MM.1S (cell line): ENCODE data around the gene IFT20.

Source experiments
- EZH2 ChIP-seq: fragments of 300-600 bp; sonication (generic); optimal IDR thresholded peaks from 2 replicates; pipeline ENCODE3; 2017; ENCODE audit warnings: low read depth, mild to moderate bottlenecking, antibody characterized with exemption, low read length, mixed read lengths
- EZH2phosphoT487 ChIP-seq: fragments of 300-600 bp; sonication (generic); IDR thresholded peaks from 2 replicates; pipeline ENCODE4 v1.6.1; 2018; ENCODE audit warnings: antibody characterized with exemption, low read length
- TF ChIP-seq, protein P1 (sequence below): fragments of 300-600 bp; sonication (generic); IDR thresholded peaks from 2 replicates; pipeline ENCODE4 v1.5.1; 2016; ENCODE audit warnings: antibody characterized with exemption, low read length, mixed read lengths

DNA sequence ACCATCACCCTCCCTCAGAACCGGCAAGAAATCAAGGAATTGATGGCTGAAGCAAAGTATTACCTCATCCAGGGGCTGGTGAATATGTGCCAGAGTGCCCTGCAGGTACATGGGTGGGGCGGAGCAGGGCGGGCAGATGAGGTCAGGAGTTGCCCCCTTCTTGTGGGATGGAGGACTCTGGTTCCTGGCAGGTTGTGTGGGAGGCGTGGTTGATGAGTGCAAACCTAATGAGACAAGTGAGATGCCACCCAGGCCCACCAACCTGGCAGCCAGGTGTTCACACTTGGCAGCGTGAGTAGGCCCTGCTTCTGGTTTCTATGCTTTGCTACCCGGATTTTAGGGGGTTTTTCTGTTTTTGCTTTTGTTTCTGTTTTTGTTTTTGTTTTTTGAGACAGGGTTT, 5.1 kb upstream of the IFT20 start:
- TF ChIP-seq, protein P1, sequence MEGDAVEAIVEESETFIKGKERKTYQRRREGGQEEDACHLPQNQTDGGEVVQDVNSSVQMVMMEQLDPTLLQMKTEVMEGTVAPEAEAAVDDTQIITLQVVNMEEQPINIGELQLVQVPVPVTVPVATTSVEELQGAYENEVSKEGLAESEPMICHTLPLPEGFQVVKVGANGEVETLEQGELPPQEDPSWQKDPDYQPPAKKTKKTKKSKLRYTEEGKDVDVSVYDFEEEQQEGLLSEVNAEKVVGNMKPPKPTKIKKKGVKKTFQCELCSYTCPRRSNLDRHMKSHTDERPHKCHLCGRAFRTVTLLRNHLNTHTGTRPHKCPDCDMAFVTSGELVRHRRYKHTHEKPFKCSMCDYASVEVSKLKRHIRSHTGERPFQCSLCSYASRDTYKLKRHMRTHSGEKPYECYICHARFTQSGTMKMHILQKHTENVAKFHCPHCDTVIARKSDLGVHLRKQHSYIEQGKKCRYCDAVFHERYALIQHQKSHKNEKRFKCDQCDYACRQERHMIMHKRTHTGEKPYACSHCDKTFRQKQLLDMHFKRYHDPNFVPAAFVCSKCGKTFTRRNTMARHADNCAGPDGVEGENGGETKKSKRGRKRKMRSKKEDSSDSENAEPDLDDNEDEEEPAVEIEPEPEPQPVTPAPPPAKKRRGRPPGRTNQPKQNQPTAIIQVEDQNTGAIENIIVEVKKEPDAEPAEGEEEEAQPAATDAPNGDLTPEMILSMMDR, result no peak
- TF ChIP-seq EZH2phosphoT487 (no peak), EZH2 (no peak)
